GM12891 (cell line): ENCODE measurements around the gene RADIL.

Source experiments
- POLR2A ChIP-seq: IDR thresholded peaks from 2 replicates; pipeline ENCODE4 v1.6.1; 2011; ENCODE audit warnings: low read depth, low read length, control low read depth
- POLR2AphosphoS5 ChIP-seq: IDR thresholded peaks from 2 replicates; pipeline ENCODE4 v1.6.1; 2011; ENCODE audit warnings: low read depth, low read length, control low read depth
- POU2F2 ChIP-seq: IDR thresholded peaks from 2 replicates; pipeline ENCODE4 v1.6.1; 2011; ENCODE audit warnings: low read depth, mild to moderate bottlenecking, control low read depth, low read length, moderate library complexity

DNA sequence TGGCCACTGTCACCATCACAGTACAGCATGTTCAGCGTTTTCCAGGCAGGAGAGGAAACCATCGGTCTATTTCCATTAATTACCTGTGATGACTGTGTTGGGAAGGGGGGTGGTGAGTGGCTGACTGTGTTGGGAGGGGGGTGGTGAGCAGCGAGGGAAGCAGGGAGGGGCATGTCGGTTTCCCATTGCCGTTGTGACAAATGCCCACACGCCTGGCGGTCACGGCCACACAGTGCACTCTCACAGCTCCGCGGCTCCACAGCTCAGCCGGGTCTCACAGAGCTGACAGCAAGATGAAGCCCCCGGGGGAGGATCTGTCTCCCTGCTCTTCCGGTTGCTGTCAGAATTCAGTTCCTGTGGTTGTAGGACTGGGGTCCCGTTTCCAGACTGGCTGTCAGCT is 69.1 kb downstream of the RADIL start:
- TF ChIP-seq POLR2A (no peak), POLR2AphosphoS5 (no peak), POU2F2 (no peak)
